ENCODE measurements around the gene ST7L.

The ST7L gene

GRCh38 chr1:112618114-112618720 is 724 bp downstream of the ST7L start:
- peak in 1 of 2 donors; percentile 24 for DNase-seq (ENCODE audit: low read depth in 1 of 2, low spot score in 1 of 2)

- no peak for DNase-seq (ENCODE audit: low read depth in 1 of 2, low spot score in 1 of 2)
Measured at GRCh38 chr1:112614460-112615065, 4.4 kb downstream of the ST7L start.

- DNase-seq (ENCODE audit: low read depth in 1 of 2, low spot score in 1 of 2), result no peak
Measured at GRCh38 chr1:112605633-112606327, 13.2 kb downstream of the ST7L start.

GRCh38 chr1:112603541-112603940 is 15.4 kb downstream of the ST7L start:
- no peak for DNase-seq (ENCODE audit: low read depth in 1 of 2, low spot score in 1 of 2)

- DNase-seq (ENCODE audit: low read depth in 1 of 2, low spot score in 1 of 2), result no peak
Measured at GRCh38 chr1:112603012-112603411, 15.9 kb downstream of the ST7L start.

- no peak for DNase-seq (ENCODE audit: low read depth in 1 of 2, low spot score in 1 of 2)
Measured at GRCh38 chr1:112599477-112599876, 19.5 kb downstream of the ST7L start.

- no peak for DNase-seq (ENCODE audit: low read depth in 1 of 2, low spot score in 1 of 2)
Measured at GRCh38 chr1:112594208-112594876, 24.6 kb downstream of the ST7L start.

- DNase-seq (ENCODE audit: low read depth in 1 of 2, low spot score in 1 of 2), result no peak
Measured at GRCh38 chr1:112589766-112590165, 29.2 kb downstream of the ST7L start.

GRCh38 chr1:112583366-112583765 is 35.6 kb downstream of the ST7L start:
- DNase-seq (ENCODE audit: low read depth in 1 of 2, low spot score in 1 of 2), result no peak

GRCh38 chr1:112581586-112582192 is 37.3 kb downstream of the ST7L start:
- no peak for DNase-seq (ENCODE audit: low read depth in 1 of 2, low spot score in 1 of 2)

GRCh38 chr1:112579801-112580510 is 39.0 kb downstream of the ST7L start:
- no peak for DNase-seq (ENCODE audit: low read depth in 1 of 2, low spot score in 1 of 2)

- DNase-seq (ENCODE audit: low read depth in 1 of 2, low spot score in 1 of 2), result no peak
Measured at GRCh38 chr1:112576240-112576639, 42.7 kb downstream of the ST7L start.

- DNase-seq (ENCODE audit: low read depth in 1 of 2, low spot score in 1 of 2), result no peak
Measured at GRCh38 chr1:112575154-112575804, 43.7 kb downstream of the ST7L start.

- DNase-seq (ENCODE audit: low read depth in 1 of 2, low spot score in 1 of 2), result no peak
Measured at GRCh38 chr1:112565800-112566199, 53.1 kb downstream of the ST7L start.

- DNase-seq (ENCODE audit: low read depth in 1 of 2, low spot score in 1 of 2), result no peak
Measured at GRCh38 chr1:112564081-112564480, 54.9 kb downstream of the ST7L start.

- DNase-seq (ENCODE audit: low read depth in 1 of 2, low spot score in 1 of 2), result no peak
Measured at GRCh38 chr1:112563341-112563740, 55.6 kb downstream of the ST7L start.

- DNase-seq (ENCODE audit: low read depth in 1 of 2, low spot score in 1 of 2), result no peak
Measured at GRCh38 chr1:112558634-112559033, 60.3 kb downstream of the ST7L start.

- DNase-seq (ENCODE audit: low read depth in 1 of 2, low spot score in 1 of 2), result no peak
Measured at GRCh38 chr1:112557385-112557784, 61.6 kb downstream of the ST7L start.

GRCh38 chr1:112554411-112554810 is 64.5 kb downstream of the ST7L start:
- no peak for DNase-seq (ENCODE audit: low read depth in 1 of 2, low spot score in 1 of 2)

- no peak for DNase-seq (ENCODE audit: low read depth in 1 of 2, low spot score in 1 of 2)
Measured at GRCh38 chr1:112549590-112549989, 69.4 kb downstream of the ST7L start.
